Right lobe of liver (tissue), 4 donors: ENCODE data around the gene BLID.

Experiments used
- POLR2A ChIP-seq: fragments of 450-650 bp; IDR thresholded peaks from one replicate; pipeline ENCODE4 v1.6.1; 2017; ENCODE audit warnings: antibody characterized with exemption, mild to moderate bottlenecking
- TF ChIP-seq, protein P1 (sequence below), 4 donors: fragments of 200-600 bp in 3 of 4; fragments of 450-650 bp in 1 of 4; IDR thresholded peaks; one replicate each; pipeline versions ENCODE4 v1.5.1 to v1.8.0; 2016 to 2022; ENCODE audit warnings: antibody characterized with exemption in 4 of 4, mild to moderate bottlenecking in 2 of 4
- donor health status: DM: no; HTN: no; CAD: no.
- donor health status: DM: no; HTN: no; CAD: no.
- donor health status: DM: no; HTN: yes; CAD: no.

GRCh38 chr11:122122179-122122578 is 6.2 kb upstream of the BLID start:
- no peak for TF ChIP-seq POLR2A
- TF ChIP-seq, protein P1, sequence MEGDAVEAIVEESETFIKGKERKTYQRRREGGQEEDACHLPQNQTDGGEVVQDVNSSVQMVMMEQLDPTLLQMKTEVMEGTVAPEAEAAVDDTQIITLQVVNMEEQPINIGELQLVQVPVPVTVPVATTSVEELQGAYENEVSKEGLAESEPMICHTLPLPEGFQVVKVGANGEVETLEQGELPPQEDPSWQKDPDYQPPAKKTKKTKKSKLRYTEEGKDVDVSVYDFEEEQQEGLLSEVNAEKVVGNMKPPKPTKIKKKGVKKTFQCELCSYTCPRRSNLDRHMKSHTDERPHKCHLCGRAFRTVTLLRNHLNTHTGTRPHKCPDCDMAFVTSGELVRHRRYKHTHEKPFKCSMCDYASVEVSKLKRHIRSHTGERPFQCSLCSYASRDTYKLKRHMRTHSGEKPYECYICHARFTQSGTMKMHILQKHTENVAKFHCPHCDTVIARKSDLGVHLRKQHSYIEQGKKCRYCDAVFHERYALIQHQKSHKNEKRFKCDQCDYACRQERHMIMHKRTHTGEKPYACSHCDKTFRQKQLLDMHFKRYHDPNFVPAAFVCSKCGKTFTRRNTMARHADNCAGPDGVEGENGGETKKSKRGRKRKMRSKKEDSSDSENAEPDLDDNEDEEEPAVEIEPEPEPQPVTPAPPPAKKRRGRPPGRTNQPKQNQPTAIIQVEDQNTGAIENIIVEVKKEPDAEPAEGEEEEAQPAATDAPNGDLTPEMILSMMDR (IDR thresholded peaks at IDR 0.05) = no peak
